Measurements from ENCODE around the gene NUDT1.

Gene NUDT1

GRCh38 chr7:2280424-2280823, 38.4 kb downstream of the NUDT1 start:
- no peak overlapping the region for H3K4me3 ChIP-seq (ENCODE audit: low read length)
- DNase-seq (ENCODE audit: low read depth, low spot score): no peak

- DNase-seq (ENCODE audit: low read depth, low spot score): no peak
- H3K4me3 ChIP-seq (ENCODE audit: low read length): no peak overlapping the region
Observed at GRCh38 chr7:2281541-2281940, 39.5 kb downstream of the NUDT1 start.

GRCh38 chr7:2282185-2282751, 40.2 kb downstream of the NUDT1 start:
- no peak for DNase-seq (ENCODE audit: low read depth, low spot score)
- no peak overlapping the region for H3K4me3 ChIP-seq (ENCODE audit: low read length)

GRCh38 chr7:2283074-2283473, 41.0 kb downstream of the NUDT1 start:
- no peak overlapping the region for H3K4me3 ChIP-seq (ENCODE audit: low read length)
- no peak for DNase-seq (ENCODE audit: low read depth, low spot score)

- no peak for DNase-seq (ENCODE audit: low read depth, low spot score)
- H3K4me3 ChIP-seq (ENCODE audit: low read length): no peak overlapping the region
Observed at GRCh38 chr7:2287745-2288144, 45.7 kb downstream of the NUDT1 start.

- no peak overlapping the region for H3K4me3 ChIP-seq (ENCODE audit: low read length)
- no peak for DNase-seq (ENCODE audit: low read depth, low spot score)
Observed at GRCh38 chr7:2288503-2288902, 46.5 kb downstream of the NUDT1 start.

- no peak for DNase-seq (ENCODE audit: low read depth, low spot score)
- H3K4me3 ChIP-seq (ENCODE audit: low read length): no peak overlapping the region
Observed at GRCh38 chr7:2289111-2289586, 47.1 kb downstream of the NUDT1 start.

GRCh38 chr7:2289621-2290020, 47.6 kb downstream of the NUDT1 start:
- no peak for DNase-seq (ENCODE audit: low read depth, low spot score)
- H3K4me3 ChIP-seq (ENCODE audit: low read length): no peak overlapping the region

- H3K4me3 ChIP-seq (ENCODE audit: low read length): no peak overlapping the region
- DNase-seq (ENCODE audit: low read depth, low spot score): no peak
Observed at GRCh38 chr7:2290877-2291276, 48.9 kb downstream of the NUDT1 start.

GRCh38 chr7:2295936-2296620, 54.1 kb downstream of the NUDT1 start:
- no peak overlapping the region for H3K4me3 ChIP-seq (ENCODE audit: low read length)
- no peak for DNase-seq (ENCODE audit: low read depth, low spot score)

- H3K4me3 ChIP-seq (ENCODE audit: low read length): no peak overlapping the region
- no peak for DNase-seq (ENCODE audit: low read depth, low spot score)
Observed at GRCh38 chr7:2296832-2297231, 54.8 kb downstream of the NUDT1 start.

GRCh38 chr7:2299131-2299829, 57.3 kb downstream of the NUDT1 start:
- no peak for DNase-seq (ENCODE audit: low read depth, low spot score)
- no peak overlapping the region for H3K4me3 ChIP-seq (ENCODE audit: low read length)

GRCh38 chr7:2299870-2300512, 58.0 kb downstream of the NUDT1 start:
- no peak for DNase-seq (ENCODE audit: low read depth, low spot score)

More at GRCh38 chr7:2299870-2300512, 58.0 kb downstream of the NUDT1 start:
- H3K4me3 ChIP-seq (ENCODE audit: low read length): no peak overlapping the region
